Islet of Langerhans (tissue), 1 donor: ENCODE data around the gene NDUFS7.
"Not testable (repeated sequence)": the region's sequence is repeated elsewhere in the genome, so short reads cannot be mapped to it uniquely, and the experiment has no call there.

ENCODE experiments used
- FAIRE-seq: peaks from one replicate; lab custom pipeline; 2011; peaks lifted over from hg19 to GRCh38; lab: Jason Lieb, UNC

NDUFS7 gene

DNA sequence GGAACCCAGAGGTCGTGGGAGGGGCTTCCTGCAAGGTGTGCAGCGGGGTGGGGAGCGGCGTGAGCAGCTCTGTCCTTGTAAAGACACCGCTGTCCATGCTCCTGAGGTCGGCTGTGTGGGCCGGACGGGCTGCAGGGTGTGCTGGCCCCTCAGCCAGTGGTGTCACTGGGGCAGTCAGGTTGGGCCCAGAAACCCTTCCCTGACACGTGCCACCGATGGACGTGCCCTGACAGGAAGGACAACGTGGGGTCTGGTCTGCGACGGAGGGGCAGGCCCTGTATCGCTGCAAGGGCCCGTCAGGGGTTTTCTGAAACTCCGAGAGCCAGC, 50.3 kb downstream of the NDUFS7 start:
- FAIRE-seq: no peak

DNA sequence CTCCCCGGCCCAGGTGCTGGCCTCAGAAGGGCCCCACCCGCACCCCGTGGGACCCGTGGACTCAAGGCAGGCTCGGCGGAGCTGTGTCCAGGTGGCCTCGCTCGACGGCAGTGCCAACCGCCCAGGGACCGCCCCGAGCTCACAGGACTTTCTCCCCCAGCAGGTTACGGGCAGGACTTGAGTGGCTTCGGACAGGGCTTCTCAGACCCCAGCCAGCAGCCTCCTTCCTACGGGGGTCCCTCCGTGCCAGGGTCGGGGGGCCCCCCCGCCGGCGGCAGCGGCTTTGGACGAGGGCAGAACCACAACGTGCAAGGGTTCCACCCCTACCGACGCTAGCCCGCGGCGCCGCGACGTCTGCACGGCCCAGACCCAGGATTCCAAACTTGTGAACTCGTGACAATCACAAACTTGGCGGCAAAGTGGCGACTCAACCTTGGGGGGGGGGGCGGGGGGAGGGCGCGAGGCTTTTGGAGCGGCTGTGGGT, 50.9 kb downstream of the NDUFS7 start:
- no peak for FAIRE-seq

DNA sequence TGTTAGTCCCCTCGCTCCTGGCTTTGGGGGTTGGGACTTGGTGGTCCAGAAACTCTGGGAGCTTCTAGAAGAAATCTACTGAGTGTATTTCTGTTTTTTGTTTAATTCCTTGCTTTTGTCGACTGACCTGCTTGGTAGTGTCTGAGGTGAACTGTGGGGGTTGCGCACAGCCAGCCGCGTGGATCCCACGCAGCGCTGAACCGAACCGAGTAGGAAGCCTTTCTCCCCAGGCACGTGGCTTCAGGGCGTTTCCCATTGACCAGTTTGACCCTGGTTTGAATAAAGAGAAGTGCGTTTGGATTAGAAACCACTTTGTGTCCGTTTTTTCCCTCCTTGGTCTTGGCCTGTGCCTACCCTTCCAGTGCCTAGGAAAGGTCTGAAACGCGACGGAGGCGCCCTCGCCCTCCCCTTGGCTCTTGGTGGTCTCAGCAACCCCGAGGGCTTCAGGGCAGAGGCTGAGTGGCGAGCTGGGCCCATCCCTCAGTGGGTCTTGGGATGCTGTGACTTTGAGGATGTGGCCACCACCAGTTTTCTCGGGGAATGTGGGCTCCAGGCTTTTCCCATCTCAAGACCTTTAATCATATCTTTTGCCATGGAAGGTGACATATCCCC, 51.8 kb downstream of the NDUFS7 start:
- FAIRE-seq: no peak

DNA sequence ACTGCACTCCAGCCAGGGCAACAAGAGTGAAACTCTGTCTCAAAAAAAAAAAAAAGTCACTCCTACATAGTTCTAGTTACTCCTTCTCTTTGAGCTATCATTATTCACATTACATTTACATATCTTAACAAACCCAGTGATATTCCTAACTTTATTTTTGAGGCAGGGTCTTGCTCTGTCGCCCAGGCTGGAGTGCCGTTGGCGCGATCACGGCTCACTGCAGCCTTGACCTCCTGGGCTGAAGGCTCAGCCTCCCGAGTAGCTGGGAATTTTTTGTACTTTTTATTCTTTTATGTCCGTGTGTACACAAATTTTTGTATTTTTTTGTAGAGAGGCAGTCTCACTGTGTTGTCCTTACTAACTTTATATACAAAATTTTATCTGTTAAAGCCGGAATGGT, 53.9 kb downstream of the NDUFS7 start:
- no peak for FAIRE-seq

DNA sequence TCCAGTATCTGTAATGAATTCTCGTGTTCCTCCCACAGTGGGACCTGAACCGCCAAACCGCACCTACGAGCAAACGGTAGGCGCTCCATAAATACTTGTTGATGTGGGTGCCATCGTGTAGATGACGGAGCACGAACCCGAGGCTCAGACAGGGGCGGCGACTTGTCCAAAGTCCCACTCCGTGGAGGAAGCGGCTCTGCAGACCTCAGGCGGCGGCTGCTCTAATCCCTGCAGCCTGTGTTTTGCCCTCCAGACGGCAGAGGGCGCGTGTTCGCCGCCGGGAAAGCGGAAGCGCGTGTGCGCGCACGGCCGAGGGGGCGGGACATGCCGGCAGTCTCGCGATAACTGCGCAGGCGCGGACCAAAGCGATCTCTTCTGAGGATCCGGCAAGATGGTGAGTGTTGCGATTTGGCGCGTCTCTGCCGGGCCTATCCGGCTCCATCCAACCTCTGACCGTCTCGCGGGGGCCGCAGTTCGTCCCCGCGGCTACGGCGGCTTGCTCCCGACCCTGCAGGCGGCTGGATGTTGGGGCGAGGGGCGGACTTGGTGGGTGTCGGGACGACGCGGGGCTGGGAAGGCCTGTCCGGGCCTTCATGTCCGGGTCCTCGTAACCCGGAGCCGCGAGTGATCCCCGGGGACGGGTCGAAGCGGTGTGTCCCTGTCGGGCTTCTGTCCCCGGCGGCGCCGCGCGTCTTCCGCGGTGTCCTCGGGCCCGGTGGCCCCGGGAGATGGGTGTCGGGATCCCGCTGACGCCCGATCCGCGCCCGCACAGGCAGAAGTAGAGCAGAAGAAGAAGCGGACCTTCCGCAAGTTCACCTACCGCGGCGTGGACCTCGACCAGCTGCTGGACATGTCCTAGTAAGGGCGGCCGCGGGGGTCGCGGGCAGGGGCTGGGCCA, 54.6 kb downstream of the NDUFS7 start, which contains the start of gene RPS15:
Gene RPS15, plus strand, starts transcription at position 362 of the 898 bp plus-strand sequence. Its CDS starts 30 bp downstream, at position 392.
- FAIRE-seq: no peak

DNA sequence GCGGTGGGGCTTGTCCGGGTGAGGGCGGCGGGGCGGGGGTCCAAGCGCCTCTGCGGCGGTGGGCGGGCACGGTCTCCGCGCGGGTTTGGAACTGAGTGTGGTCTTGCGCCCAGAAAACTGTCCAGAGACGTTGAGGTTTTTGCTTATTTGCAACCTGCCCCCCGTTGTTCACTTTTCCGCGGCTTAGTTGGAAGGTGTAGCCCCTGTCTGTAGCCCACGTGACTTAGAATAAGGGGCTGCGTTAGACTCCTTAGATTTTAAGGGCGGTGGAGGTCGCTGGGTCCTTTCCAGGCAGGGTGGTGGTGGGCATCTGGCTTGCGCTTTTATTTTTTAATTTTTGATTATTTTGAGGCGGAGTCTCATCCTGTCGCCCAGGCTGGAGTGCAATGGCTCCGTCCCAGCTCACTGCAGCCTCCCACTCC, 55.2 kb downstream of the NDUFS7 start:
- no peak for FAIRE-seq

DNA sequence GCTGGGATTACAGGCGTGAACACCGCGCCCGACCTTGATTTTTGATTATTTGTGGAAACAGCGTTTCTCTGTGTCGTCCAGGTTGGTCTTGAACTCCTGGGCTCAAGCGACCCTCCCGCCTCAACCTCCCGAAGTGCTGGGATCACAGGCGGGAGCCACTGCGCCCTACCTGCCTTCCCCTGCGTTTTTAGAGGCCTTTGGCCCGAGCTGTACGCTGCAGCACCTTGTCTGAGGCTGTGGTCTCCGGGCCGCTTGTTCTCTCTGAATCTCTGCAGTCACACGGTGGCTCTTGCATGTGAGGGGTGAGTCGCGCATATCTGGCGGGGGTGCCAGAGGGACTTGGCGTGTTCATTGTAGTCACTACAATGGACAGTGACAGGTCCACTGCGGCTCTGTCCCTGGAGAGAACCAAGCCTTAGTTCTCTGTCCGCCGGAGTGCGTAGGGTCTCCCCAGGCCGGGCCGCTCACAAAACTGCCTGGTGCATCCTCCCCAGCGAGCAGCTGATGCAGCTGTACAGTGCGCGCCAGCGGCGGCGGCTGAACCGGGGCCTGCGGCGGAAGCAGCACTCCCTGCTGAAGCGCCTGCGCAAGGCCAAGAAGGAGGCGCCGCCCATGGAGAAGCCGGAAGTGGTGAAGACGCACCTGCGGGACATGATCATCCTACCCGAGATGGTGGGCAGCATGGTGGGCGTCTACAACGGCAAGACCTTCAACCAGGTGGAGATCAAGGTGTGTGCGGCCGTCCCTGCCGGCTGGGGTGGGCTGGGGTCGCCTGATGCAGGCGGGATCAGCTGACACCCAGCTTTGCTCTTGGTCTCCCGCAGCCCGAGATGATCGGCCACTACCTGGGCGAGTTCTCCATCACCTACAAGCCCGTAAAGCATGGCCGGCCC, 56.1 kb downstream of the NDUFS7 start:
- not testable (repeated sequence) for FAIRE-seq

DNA sequence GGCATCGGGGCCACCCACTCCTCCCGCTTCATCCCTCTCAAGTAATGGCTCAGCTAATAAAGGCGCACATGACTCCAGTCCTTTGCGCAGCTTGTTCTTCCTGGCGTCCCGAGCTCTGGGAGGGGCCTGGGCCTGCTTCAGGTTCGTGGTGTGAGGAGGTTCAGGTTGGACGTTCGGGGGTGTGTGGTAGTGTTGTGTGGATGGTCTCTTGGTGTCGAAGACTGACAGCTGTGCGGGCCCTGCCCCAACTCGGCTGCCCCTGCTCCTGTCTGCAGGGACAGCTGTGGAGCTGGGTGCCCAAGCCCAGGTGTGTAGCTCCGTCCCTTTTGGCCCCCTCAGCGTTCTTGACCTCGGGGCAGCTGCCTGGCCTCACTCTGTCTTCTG, 56.7 kb downstream of the NDUFS7 start:
- no peak for FAIRE-seq

DNA sequence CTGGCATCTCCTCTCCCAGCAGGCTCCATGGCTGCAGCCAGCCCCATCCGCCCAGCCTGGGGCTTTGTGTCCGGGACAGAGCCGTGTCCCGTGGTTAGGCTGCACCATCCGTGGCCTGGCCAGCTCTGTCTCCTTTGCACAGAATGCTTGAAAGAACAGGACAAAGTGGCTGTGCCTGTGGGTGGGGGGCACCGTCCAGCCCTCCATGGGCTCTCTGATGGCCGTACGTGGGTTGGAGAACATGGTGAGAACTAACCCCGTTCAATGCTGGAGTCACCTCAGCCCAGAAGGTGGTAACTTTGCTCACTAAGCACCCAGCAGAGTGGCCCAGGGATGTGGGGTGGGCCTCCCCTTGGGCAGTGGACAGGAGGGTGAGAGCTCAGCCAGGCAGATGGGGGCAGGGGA, 57.3 kb downstream of the NDUFS7 start:
- FAIRE-seq: no peak

DNA sequence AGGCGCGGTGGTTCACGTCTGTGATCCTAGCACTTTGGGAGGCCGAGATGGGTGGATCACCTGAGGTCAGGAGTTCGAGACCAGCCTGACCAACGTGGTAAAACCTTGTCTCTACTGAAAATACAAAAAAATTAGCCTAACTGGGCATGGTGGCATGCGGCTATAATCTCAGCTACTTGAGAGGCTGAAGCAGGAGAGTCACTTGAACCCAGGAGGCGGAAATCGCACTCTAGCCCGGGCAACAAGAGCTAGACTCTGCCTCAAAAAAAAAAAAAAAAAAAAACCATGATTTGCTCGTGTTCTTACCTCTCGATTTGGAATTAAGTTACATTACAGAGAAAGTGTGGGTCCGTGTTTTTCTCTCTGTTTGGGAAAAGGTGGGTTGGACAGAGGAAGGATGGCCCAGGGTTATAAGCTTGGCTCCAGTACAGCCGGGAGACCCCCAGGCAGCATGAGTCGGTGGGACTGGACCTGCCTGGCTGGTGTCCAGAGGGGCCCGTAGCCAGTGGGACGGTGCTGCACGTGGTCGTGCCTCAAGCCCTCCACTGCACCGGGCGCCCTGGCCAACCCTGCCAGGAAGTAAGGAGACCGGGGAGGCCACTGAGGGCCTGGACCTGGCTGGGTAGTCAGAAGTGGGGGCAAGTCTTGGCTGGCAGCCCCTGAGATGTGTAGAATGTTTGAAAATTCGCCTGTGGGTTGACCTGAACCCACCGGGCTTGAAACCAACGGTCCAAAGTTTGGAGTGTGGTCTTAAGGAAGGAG, 58.2 kb downstream of the NDUFS7 start:
- FAIRE-seq: no peak
